SK-N-SH (cell line): ENCODE results near the gene DUSP10. TPM values are rescaled to one million over a fixed set of nuclear protein-coding genes. Genes with fewer than 3 reads are reported as not detected.

ENCODE experiments used
- CTCF ChIA-PET: fragments of 300-600, 350-600 bp; formaldehyde crosslinking; extraction: SDS; loops from one replicate; lab custom pipeline; 2021; lab: Yijun Ruan, JAX
- POLR2A ChIA-PET: fragments of 350-600 bp; sonication (Branson Sonifier 250); formaldehyde crosslinking; extraction: SDS; loops from one replicate; lab custom pipeline; 2020; ENCODE audit warnings: antibody characterized with exemption, inconsistent platforms; lab: Yijun Ruan, JAX
- DNase-seq: peaks from one replicate; pipeline ENCODE4 v3.0.0; 2012
- H2AFZ ChIP-seq: fragments of 200-600 bp; sonication (generic); 2 replicates; pipeline ENCODE4 v1.8.1; 2016; ENCODE audit warnings: antibody characterized with exemption, mild to moderate bottlenecking, low read depth
- H3F3A ChIP-seq: fragments of 200-600 bp; sonication (generic); replicated peaks from 2 replicates; pipeline ENCODE3; 2016; ENCODE audit warnings: antibody characterized with exemption, mild to moderate bottlenecking; ENCODE audit not compliant: insufficient read depth
- H3K27ac ChIP-seq, 2 experiments: fragments of 200-500 bp in 1 of 2; fragments of 200-600 bp in 1 of 2; sonication (Bioruptor generic) in 1 of 2; sonication (generic), shearing (Covaris generic) in 1 of 2; 2 replicates each; pipeline versions ENCODE4 v1.5.1 to v1.6.1; 2014 to 2016; ENCODE audit warnings: low read depth in 2 of 2, inconsistent platforms in 1 of 2, low read length in 1 of 2, mild to moderate bottlenecking in 1 of 2, mixed read lengths in 1 of 2
- H3K27me3 ChIP-seq: fragments of 200-600 bp; sonication (generic), shearing (Covaris generic); 2 replicates; pipeline ENCODE4 v1.6.1; 2016; ENCODE audit warnings: mixed run types; ENCODE audit not compliant: insufficient read depth
- H3K36me3 ChIP-seq, 2 experiments: fragments of 200-500 bp in 1 of 2; fragments of 200-600 bp in 1 of 2; sonication (Bioruptor generic) in 1 of 2; sonication (generic) in 1 of 2; replicated peaks in 1 of 2; 2 replicates each; pipeline versions ENCODE3 to v1.5.1; 2014 to 2016; ENCODE audit warnings: low read length in 1 of 2, mild to moderate bottlenecking in 1 of 2; ENCODE audit not compliant: insufficient read depth in 2 of 2, control insufficient read depth in 1 of 2
- H3K4me1 ChIP-seq, 2 experiments: fragments of 200-500 bp in 1 of 2; fragments of 200-600 bp in 1 of 2; sonication (Bioruptor generic) in 1 of 2; sonication (generic), shearing (Covaris generic) in 1 of 2; 2 replicates each; pipeline versions ENCODE4 v1.5.1 to v1.6.1; 2014 to 2016; ENCODE audit warnings: low read depth in 1 of 2, low read length in 1 of 2, mixed run types in 1 of 2; ENCODE audit not compliant: insufficient read depth in 2 of 2, control insufficient read depth in 1 of 2
- H3K4me2 ChIP-seq: fragments of 200-600 bp; sonication (generic), shearing (Covaris generic); 2 replicates; pipeline ENCODE4 v1.6.1; 2017; ENCODE audit warnings: mixed run types
- H3K4me3 ChIP-seq, 2 experiments: fragments of 200-500 bp in 1 of 2; fragments of 200-600 bp in 1 of 2; sonication (Bioruptor generic) in 1 of 2; sonication (generic), shearing (Covaris generic) in 1 of 2; 2 replicates each; pipeline versions ENCODE4 v1.5.1 to v1.8.1; 2014 to 2016; ENCODE audit warnings: low read depth in 2 of 2, inconsistent platforms in 1 of 2, low read length in 1 of 2, mild to moderate bottlenecking in 1 of 2, mixed read lengths in 1 of 2, moderate library complexity in 1 of 2
- H3K79me2 ChIP-seq: fragments of 200-600 bp; sonication (generic); 2 replicates; pipeline ENCODE4 v1.8.1; 2017; ENCODE audit warnings: mild to moderate bottlenecking; ENCODE audit not compliant: insufficient read depth
- H3K9ac ChIP-seq: fragments of 200-600 bp; sonication (generic); 2 replicates; pipeline ENCODE4 v1.6.1; 2017; ENCODE audit warnings: mixed run types
- H3K9me2 ChIP-seq: fragments of 200-600 bp; sonication (generic); 2 replicates; pipeline ENCODE4 v1.6.1; 2017; ENCODE audit warnings: mixed run types
- H3K9me3 ChIP-seq: fragments of 200-600 bp; sonication (generic); 2 replicates; pipeline ENCODE4 v1.6.1; 2017; ENCODE audit warnings: mixed run types, mild to moderate bottlenecking, moderate library complexity
- H4K20me1 ChIP-seq: fragments of 200-600 bp; sonication (generic); 2 replicates; pipeline ENCODE4 v1.6.1; 2017; ENCODE audit warnings: mild to moderate bottlenecking, mixed run types; ENCODE audit not compliant: insufficient read depth
- CHD2 ChIP-seq: fragments of 150-350 bp; IDR thresholded peaks from 2 replicates; pipeline ENCODE4 v1.6.1; 2018; ENCODE audit warnings: low read length; ENCODE audit not compliant: partially characterized antibody
- ELF1 ChIP-seq: IDR thresholded peaks from 2 replicates; pipeline ENCODE4 v1.4.0; 2012
- EP300 ChIP-seq, 2 experiments: IDR thresholded peaks; 2 replicates each; pipeline versions ENCODE4 v1.4.0 to v1.6.1; 2012; ENCODE audit warnings: borderline replicate concordance in 1 of 2, low read depth in 1 of 2, low read length in 1 of 2
- FOSL2 ChIP-seq: IDR thresholded peaks from 2 replicates; pipeline ENCODE4 v1.4.0; 2012; ENCODE audit warnings: low read depth, mild to moderate bottlenecking, moderate library complexity, borderline replicate concordance
- FOXJ3 ChIP-seq: sonication (generic); formaldehyde crosslinking; IDR thresholded peaks from 2 replicates; pipeline ENCODE4 v1.5.1; 2020; ENCODE audit warnings: mild to moderate bottlenecking, missing genetic modification reagents
- FOXM1 ChIP-seq: IDR thresholded peaks from 2 replicates; pipeline ENCODE4 v1.4.0; 2012; ENCODE audit warnings: low read depth, mild to moderate bottlenecking
- GATA2 ChIP-seq: sonication (generic); formaldehyde crosslinking; IDR thresholded peaks from 2 replicates; pipeline ENCODE4 v1.5.0; 2020; ENCODE audit warnings: mild to moderate bottlenecking, missing genetic modification reagents
- JUND ChIP-seq: IDR thresholded peaks from 2 replicates; pipeline ENCODE4 v1.4.0; 2012
- MXI1 ChIP-seq: IDR thresholded peaks from 2 replicates; pipeline ENCODE4 v1.6.1; 2012; ENCODE audit warnings: mild to moderate bottlenecking, low read depth, low read length, improper control_type of control experiment
- NRF1 ChIP-seq: IDR thresholded peaks from 2 replicates; pipeline ENCODE4 v1.6.1; 2012; ENCODE audit warnings: low read depth, mild to moderate bottlenecking, low read length
- RCOR1 ChIP-seq: fragments of 150-350 bp; IDR thresholded peaks from 2 replicates; pipeline ENCODE4 v1.6.1; 2017; ENCODE audit warnings: antibody characterized with exemption, low read length
- RXRA ChIP-seq: IDR thresholded peaks from 2 replicates; pipeline ENCODE4 v1.4.0; 2012; ENCODE audit warnings: low read depth, mild to moderate bottlenecking, borderline replicate concordance
- SIN3A ChIP-seq: IDR thresholded peaks from 2 replicates; pipeline ENCODE4 v1.6.1; 2012; ENCODE audit warnings: low read depth, mild to moderate bottlenecking, low read length, moderate library complexity, borderline replicate concordance
- SMC3 ChIP-seq: IDR thresholded peaks from 2 replicates; pipeline ENCODE4 v1.6.1; 2012; ENCODE audit warnings: low read depth, low read length, improper control_type of control experiment
- TAF1 ChIP-seq: IDR thresholded peaks from 2 replicates; pipeline ENCODE4 v1.6.1; 2012; ENCODE audit warnings: low read depth, mild to moderate bottlenecking, low read length, moderate library complexity, borderline replicate concordance
- YY1 ChIP-seq: IDR thresholded peaks from 2 replicates; pipeline ENCODE4 v1.4.0; 2012; ENCODE audit warnings: low read depth, mild to moderate bottlenecking
- WGBS: methylation state at CpG from one replicate; pipeline ENCODE4 v1.1.6; 2017; ENCODE audit warnings: low lambda C conversion rate; 5-methylcytosine and 5-hydroxymethylcytosine counted together
- polyA plus RNA-seq, 3 experiments: library from polyadenylated mRNA; depleted of rRNA; stranded (reverse); fragments of >200 nt; gene quantifications; 2 replicates each; pipeline ENCODE4 v1.2.3, GENCODE V29; 2012
- TF ChIP-seq, protein P1 (sequence below): fragments of 200-600 bp; sonication (generic); IDR thresholded peaks from 2 replicates; pipeline ENCODE4 v1.6.1; 2017; ENCODE audit warnings: antibody characterized with exemption, mild to moderate bottlenecking, moderate library complexity
- TF ChIP-seq, protein P2 (sequence below): IDR thresholded peaks from 2 replicates; pipeline ENCODE4 v1.6.1; 2012; ENCODE audit warnings: mild to moderate bottlenecking, low read depth, low read length, moderate library complexity
- TF ChIP-seq, protein P3 (sequence below): IDR thresholded peaks from 2 replicates; pipeline ENCODE4; 2012

DUSP10 gene
- polyA plus RNA-seq, 1 of the 3 experiments (the other 2 are of a cell fraction) = 6.4 TPM

DNA sequence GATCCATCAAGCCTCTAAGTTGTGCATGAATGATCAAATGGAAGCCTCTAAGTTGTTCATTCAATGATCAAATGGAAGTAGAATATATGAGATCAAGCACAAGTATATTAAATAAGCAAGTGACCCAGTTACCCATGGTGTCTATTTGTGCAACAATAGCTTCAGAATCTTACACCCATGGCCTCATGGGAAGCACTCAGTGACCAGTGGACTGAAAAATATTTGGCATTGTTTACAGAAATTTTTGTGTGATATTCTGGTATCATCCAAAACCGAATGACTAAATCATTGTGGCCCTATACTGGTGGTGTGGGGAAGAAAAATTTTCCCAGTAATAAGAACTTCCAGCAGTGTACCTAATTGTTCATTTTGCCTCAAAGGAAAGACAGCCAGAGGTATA lies 46.6 kb downstream of the DUSP10 start:
- Histone ChIP-seq H3K27me3 (no peaks in the 10 kb centered on the region), H3K79me2 (no peaks in the 10 kb centered on the region), H3F3A (no peaks in the 10 kb centered on the region), H3K9ac (no peak overlapping the region), H3K4me1 (peaks cover 6 to 10% of the 10 kb centered on the region in 2 experiments; a peak in 2 of 4 replicates), H3K9me3 (no peaks in the 10 kb centered on the region), H3K36me3 (no peaks in the 10 kb centered on the region), H3K4me3 (no peak overlapping the region), H3K27ac (no peak overlapping the region; a peak in 1 of 4 replicates), H2AFZ (no peak overlapping the region), H3K4me2 (no peak overlapping the region), H3K9me2 (no peaks in the 10 kb centered on the region), H4K20me1 (no peaks in the 10 kb centered on the region)
- DNase-seq = no peak
- CTCF ChIA-PET = interaction anchor here (1.0 kb wide), 1 partner anchor 13 kb away, joined by 3 read pairs; no protein-coding TSS in a partner anchor
- no peak for TF ChIP-seq SIN3A
- TF ChIP-seq RCOR1 = no peak
- TF ChIP-seq FOSL2 = no peak
- no peak for TF ChIP-seq JUND
- no peak for TF ChIP-seq TAF1
- no peak for TF ChIP-seq NRF1
- TF ChIP-seq RXRA = no peak
- no peak for TF ChIP-seq YY1
- no peak for TF ChIP-seq SMC3
- TF ChIP-seq, protein P1, sequence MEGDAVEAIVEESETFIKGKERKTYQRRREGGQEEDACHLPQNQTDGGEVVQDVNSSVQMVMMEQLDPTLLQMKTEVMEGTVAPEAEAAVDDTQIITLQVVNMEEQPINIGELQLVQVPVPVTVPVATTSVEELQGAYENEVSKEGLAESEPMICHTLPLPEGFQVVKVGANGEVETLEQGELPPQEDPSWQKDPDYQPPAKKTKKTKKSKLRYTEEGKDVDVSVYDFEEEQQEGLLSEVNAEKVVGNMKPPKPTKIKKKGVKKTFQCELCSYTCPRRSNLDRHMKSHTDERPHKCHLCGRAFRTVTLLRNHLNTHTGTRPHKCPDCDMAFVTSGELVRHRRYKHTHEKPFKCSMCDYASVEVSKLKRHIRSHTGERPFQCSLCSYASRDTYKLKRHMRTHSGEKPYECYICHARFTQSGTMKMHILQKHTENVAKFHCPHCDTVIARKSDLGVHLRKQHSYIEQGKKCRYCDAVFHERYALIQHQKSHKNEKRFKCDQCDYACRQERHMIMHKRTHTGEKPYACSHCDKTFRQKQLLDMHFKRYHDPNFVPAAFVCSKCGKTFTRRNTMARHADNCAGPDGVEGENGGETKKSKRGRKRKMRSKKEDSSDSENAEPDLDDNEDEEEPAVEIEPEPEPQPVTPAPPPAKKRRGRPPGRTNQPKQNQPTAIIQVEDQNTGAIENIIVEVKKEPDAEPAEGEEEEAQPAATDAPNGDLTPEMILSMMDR = no peak
- TF ChIP-seq, protein P2, sequence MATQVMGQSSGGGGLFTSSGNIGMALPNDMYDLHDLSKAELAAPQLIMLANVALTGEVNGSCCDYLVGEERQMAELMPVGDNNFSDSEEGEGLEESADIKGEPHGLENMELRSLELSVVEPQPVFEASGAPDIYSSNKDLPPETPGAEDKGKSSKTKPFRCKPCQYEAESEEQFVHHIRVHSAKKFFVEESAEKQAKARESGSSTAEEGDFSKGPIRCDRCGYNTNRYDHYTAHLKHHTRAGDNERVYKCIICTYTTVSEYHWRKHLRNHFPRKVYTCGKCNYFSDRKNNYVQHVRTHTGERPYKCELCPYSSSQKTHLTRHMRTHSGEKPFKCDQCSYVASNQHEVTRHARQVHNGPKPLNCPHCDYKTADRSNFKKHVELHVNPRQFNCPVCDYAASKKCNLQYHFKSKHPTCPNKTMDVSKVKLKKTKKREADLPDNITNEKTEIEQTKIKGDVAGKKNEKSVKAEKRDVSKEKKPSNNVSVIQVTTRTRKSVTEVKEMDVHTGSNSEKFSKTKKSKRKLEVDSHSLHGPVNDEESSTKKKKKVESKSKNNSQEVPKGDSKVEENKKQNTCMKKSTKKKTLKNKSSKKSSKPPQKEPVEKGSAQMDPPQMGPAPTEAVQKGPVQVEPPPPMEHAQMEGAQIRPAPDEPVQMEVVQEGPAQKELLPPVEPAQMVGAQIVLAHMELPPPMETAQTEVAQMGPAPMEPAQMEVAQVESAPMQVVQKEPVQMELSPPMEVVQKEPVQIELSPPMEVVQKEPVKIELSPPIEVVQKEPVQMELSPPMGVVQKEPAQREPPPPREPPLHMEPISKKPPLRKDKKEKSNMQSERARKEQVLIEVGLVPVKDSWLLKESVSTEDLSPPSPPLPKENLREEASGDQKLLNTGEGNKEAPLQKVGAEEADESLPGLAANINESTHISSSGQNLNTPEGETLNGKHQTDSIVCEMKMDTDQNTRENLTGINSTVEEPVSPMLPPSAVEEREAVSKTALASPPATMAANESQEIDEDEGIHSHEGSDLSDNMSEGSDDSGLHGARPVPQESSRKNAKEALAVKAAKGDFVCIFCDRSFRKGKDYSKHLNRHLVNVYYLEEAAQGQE = no peak
- TF ChIP-seq GATA2 (CRISPR knock-in tag) = no peak
- TF ChIP-seq EP300 (IDR thresholded peaks at IDR 0.05; ENCODE audit: borderline replicate concordance in 1 of 2, low read depth in 1 of 2, low read length in 1 of 2) = no peak
- TF ChIP-seq CHD2 = no peak
- no peak for TF ChIP-seq FOXM1
- no peak for TF ChIP-seq MXI1
- TF ChIP-seq, protein P3, sequence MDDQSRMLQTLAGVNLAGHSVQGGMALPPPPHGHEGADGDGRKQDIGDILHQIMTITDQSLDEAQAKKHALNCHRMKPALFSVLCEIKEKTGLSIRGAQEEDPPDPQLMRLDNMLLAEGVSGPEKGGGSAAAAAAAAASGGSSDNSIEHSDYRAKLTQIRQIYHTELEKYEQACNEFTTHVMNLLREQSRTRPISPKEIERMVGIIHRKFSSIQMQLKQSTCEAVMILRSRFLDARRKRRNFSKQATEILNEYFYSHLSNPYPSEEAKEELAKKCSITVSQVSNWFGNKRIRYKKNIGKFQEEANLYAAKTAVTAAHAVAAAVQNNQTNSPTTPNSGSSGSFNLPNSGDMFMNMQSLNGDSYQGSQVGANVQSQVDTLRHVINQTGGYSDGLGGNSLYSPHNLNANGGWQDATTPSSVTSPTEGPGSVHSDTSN = no peak
- no peak for TF ChIP-seq FOXJ3 (CRISPR knock-in tag)
- no peak for TF ChIP-seq ELF1
- 59% methylated on average over 1 of the region's 1 CpG for WGBS
- POLR2A ChIA-PET = no interaction called here
